Sigmoid colon (tissue), 4 donors: ENCODE results near the gene GUCY2C.

Source experiments
- CTCF ChIP-seq, 4 experiments: fragments of 450-650 bp in 3 of 4; fragments of 200-600 bp in 1 of 4; IDR thresholded peaks; one replicate each; pipeline ENCODE4 v1.5.1; 2016 to 2019; ENCODE audit warnings: antibody characterized with exemption in 4 of 4, mild to moderate bottlenecking in 3 of 4, moderate library complexity in 2 of 4
- POLR2A ChIP-seq, 2 donors: fragments of 450-650 bp; IDR thresholded peaks; one replicate each; pipeline ENCODE4 v1.6.1; 2016; ENCODE audit warnings: antibody characterized with exemption in 2 of 2, mild to moderate bottlenecking in 2 of 2, moderate library complexity in 2 of 2
- POLR2AphosphoS5 ChIP-seq, 4 donors: sonication (generic); formaldehyde crosslinking; IDR thresholded peaks; one replicate each; pipeline ENCODE4 v1.6.1; 2017; ENCODE audit warnings: antibody characterized with exemption in 4 of 4

- TF ChIP-seq POLR2A (IDR thresholded peaks at IDR 0.05): no peak
- TF ChIP-seq CTCF (IDR thresholded peaks at IDR 0.05): no peak
- TF ChIP-seq POLR2AphosphoS5 (IDR thresholded peaks at IDR 0.05): no peak
Measured at GRCh38 chr12:14643251-14643650, 53.1 kb downstream of the GUCY2C start.
